AG08395 (cell line): Measurements from ENCODE around the gene PCDHGA5.
"Not testable (repeated sequence)": the region's sequence is repeated elsewhere in the genome, so short reads cannot be mapped to it uniquely, and the experiment has no call there.

Experiments used
- DNase-seq: peaks from one replicate; pipeline ENCODE4 v3.0.0; 2012; ENCODE audit warnings: mixed read lengths, low spot score

PCDHGA5 gene

GRCh38 chr5:141351591-141351990 is 12.4 kb upstream of the PCDHGA5 start:
- DNase-seq = no peak

- DNase-seq = no peak
Observed at GRCh38 chr5:141354900-141355469, 9.0 kb upstream of the PCDHGA5 start, which contains the start of gene PCDHGA4. PCDHGA4 (plus strand) TSS chr5:141355021; CDS start chr5:141355108, 87 bp downstream.

- no peak for DNase-seq
Observed at GRCh38 chr5:141355641-141356040, 8.3 kb upstream of the PCDHGA5 start.

GRCh38 chr5:141356133-141356532 is 7.8 kb upstream of the PCDHGA5 start:
- no peak for DNase-seq

GRCh38 chr5:141356950-141357349 is 7.0 kb upstream of the PCDHGA5 start:
- DNase-seq = no peak

GRCh38 chr5:141359790-141360426 is 4.1 kb upstream of the PCDHGA5 start, which contains the start of gene PCDHGB2:
PCDHGB2 (plus strand) TSS chr5:141359994; CDS start chr5:141360136, 142 bp downstream.
- DNase-seq = peak; percentile 58

GRCh38 chr5:141360685-141361084 is 3.3 kb upstream of the PCDHGA5 start:
- DNase-seq = no peak

GRCh38 chr5:141362719-141363118 is 1.2 kb upstream of the PCDHGA5 start:
- no peak for DNase-seq

GRCh38 chr5:141366016-141366896 is 2.3 kb downstream of the PCDHGA5 start:
- DNase-seq = no peak

GRCh38 chr5:141369994-141370848 is 6.3 kb downstream of the PCDHGA5 start, which contains the start of gene PCDHGB3:
PCDHGB3 (plus strand) TSS chr5:141370242; CDS start chr5:141370395, 153 bp downstream.
- DNase-seq = peak; percentile 69

GRCh38 chr5:141371572-141372475 is 7.9 kb downstream of the PCDHGA5 start:
- no peak for DNase-seq

GRCh38 chr5:141373673-141374317 is 9.8 kb downstream of the PCDHGA5 start, which contains the start of gene PCDHGA6:
PCDHGA6 (plus strand) TSS chr5:141373891; CDS start chr5:141374084, 193 bp downstream.
- DNase-seq = no peak

- no peak for DNase-seq
Observed at GRCh38 chr5:141374627-141375026, 10.7 kb downstream of the PCDHGA5 start.

- DNase-seq = not testable (repeated sequence)
Observed at GRCh38 chr5:141375444-141376155, 11.6 kb downstream of the PCDHGA5 start.

- peak; percentile 42 for DNase-seq
Observed at GRCh38 chr5:141382469-141383294, 18.7 kb downstream of the PCDHGA5 start, which contains the start of gene PCDHGA7. PCDHGA7 (plus strand) TSS chr5:141382742; CDS start chr5:141382900, 158 bp downstream.

- DNase-seq = no peak
Observed at GRCh38 chr5:141383345-141383744, 19.4 kb downstream of the PCDHGA5 start.

GRCh38 chr5:141384471-141385267 is 20.7 kb downstream of the PCDHGA5 start:
- DNase-seq = no peak
